Measurements from ENCODE around the gene LRBA.

LRBA gene

GRCh38 chr4:150862829-150863228 lies 152.3 kb downstream of the LRBA start:
- no peak for DNase-seq

GRCh38 chr4:150859453-150859852 lies 155.6 kb downstream of the LRBA start:
- no peak for DNase-seq

GRCh38 chr4:150855981-150856510 lies 159.0 kb downstream of the LRBA start:
- no peak for DNase-seq

- no peak for DNase-seq
These were observed 160.5 kb downstream of the LRBA start for GRCh38 chr4:150854600-150854999.

- DNase-seq = no peak
These were observed 161.2 kb downstream of the LRBA start for GRCh38 chr4:150853882-150854281.

GRCh38 chr4:150852216-150852615 lies 162.9 kb downstream of the LRBA start:
- no peak for DNase-seq

- no peak for DNase-seq
These were observed 166.1 kb downstream of the LRBA start for GRCh38 chr4:150849016-150849415.

GRCh38 chr4:150828159-150828558 lies 186.9 kb downstream of the LRBA start:
- DNase-seq = peak; percentile 68

GRCh38 chr4:150827226-150827625 lies 187.9 kb downstream of the LRBA start:
- no peak for DNase-seq

- DNase-seq = no peak
These were observed 188.8 kb downstream of the LRBA start for GRCh38 chr4:150826306-150826705.

- DNase-seq = no peak
These were observed 192.7 kb downstream of the LRBA start for GRCh38 chr4:150822407-150822806.

GRCh38 chr4:150821641-150822040 lies 193.4 kb downstream of the LRBA start:
- no peak for DNase-seq

GRCh38 chr4:150820409-150820808 lies 194.7 kb downstream of the LRBA start:
- DNase-seq = no peak

GRCh38 chr4:150818661-150819060 lies 196.4 kb downstream of the LRBA start:
- no peak for DNase-seq

GRCh38 chr4:150817804-150818528 lies 197.1 kb downstream of the LRBA start:
- DNase-seq = no peak

GRCh38 chr4:150817017-150817416 lies 198.1 kb downstream of the LRBA start:
- DNase-seq = no peak

- no peak for DNase-seq
These were observed 198.6 kb downstream of the LRBA start for GRCh38 chr4:150816491-150816890.

- no peak for DNase-seq
These were observed 200.2 kb downstream of the LRBA start for GRCh38 chr4:150814873-150815272.

- no peak for DNase-seq
These were observed 209.7 kb downstream of the LRBA start for GRCh38 chr4:150805183-150806025.

- DNase-seq = no peak
These were observed 213.3 kb downstream of the LRBA start for GRCh38 chr4:150801833-150802232.

- no peak for DNase-seq
These were observed 215.9 kb downstream of the LRBA start for GRCh38 chr4:150799207-150799606.

GRCh38 chr4:150794706-150795105 lies 220.4 kb downstream of the LRBA start:
- no peak for DNase-seq

GRCh38 chr4:150789864-150790263 lies 225.2 kb downstream of the LRBA start:
- DNase-seq = no peak

GRCh38 chr4:150784939-150785338 lies 230.1 kb downstream of the LRBA start:
- no peak for DNase-seq
